WERI-Rb-1 (cell line): Measurements from ENCODE around the gene TMEM129.

Experiments
- DNase-seq: peaks from one replicate; pipeline ENCODE4 v3.0.0-alpha.2; 2020
- H3K27ac ChIP-seq: fragments of 250-450 bp; sonication (Bioruptor Pico); 2 replicates; pipeline ENCODE4 v1.5.1; 2020; ENCODE audit warnings: mild to moderate bottlenecking, moderate library complexity
- H3K27me3 ChIP-seq: fragments of 250-450 bp; sonication (Bioruptor Pico); 2 replicates; pipeline ENCODE4 v1.5.1; 2021; ENCODE audit warnings: mild to moderate bottlenecking, low read depth, moderate library complexity; ENCODE audit not compliant: insufficient read depth, severe bottlenecking
- H3K36me3 ChIP-seq: fragments of 250-450 bp; sonication (Bioruptor Pico); 2 replicates; pipeline ENCODE4 v1.5.1; 2020; ENCODE audit warnings: mild to moderate bottlenecking, moderate library complexity
- H3K4me3 ChIP-seq: 2 replicates; pipeline ENCODE4 v1.5.1; 2011; ENCODE audit warnings: low read depth, mild to moderate bottlenecking, control low read depth, low read length
- H3K9me3 ChIP-seq: fragments of 250-450 bp; sonication (Bioruptor Pico); 2 replicates; pipeline ENCODE4 v1.5.1; 2021; ENCODE audit warnings: mild to moderate bottlenecking, moderate library complexity; ENCODE audit not compliant: severe bottlenecking
- CTCF ChIP-seq: IDR thresholded peaks from 2 replicates; pipeline ENCODE4 v1.5.1; 2011; ENCODE audit warnings: low read depth, mild to moderate bottlenecking, control low read depth, inconsistent platforms, low read length

TMEM129 gene

GRCh38 chr4:1669270-1669669 is 51.9 kb downstream of the TMEM129 start:
- no peaks in the 10 kb centered on the region for H3K27me3 ChIP-seq
- no peak for DNase-seq
- H3K36me3 ChIP-seq = no peaks in the 10 kb centered on the region; the same call in 1 of the 2 replicates
- H3K27ac ChIP-seq = no peak overlapping the region
- TF ChIP-seq CTCF = no peak
- H3K9me3 ChIP-seq = no peaks in the 10 kb centered on the region
- H3K4me3 ChIP-seq = no peak overlapping the region

GRCh38 chr4:1668488-1668840 is 52.7 kb downstream of the TMEM129 start:
- no peak for DNase-seq
- H3K36me3 ChIP-seq = no peaks in the 10 kb centered on the region; the same call in 1 of the 2 replicates
- no peak overlapping the region for H3K27ac ChIP-seq

GRCh38 chr4:1667273-1667672 is 53.9 kb downstream of the TMEM129 start:
- H3K27ac ChIP-seq = no peak overlapping the region
- H3K4me3 ChIP-seq = no peak overlapping the region
- no peak for DNase-seq
- H3K27me3 ChIP-seq = no peaks in the 10 kb centered on the region
- no peak for TF ChIP-seq CTCF
- no peaks in the 10 kb centered on the region for H3K9me3 ChIP-seq
- H3K36me3 ChIP-seq = no peaks in the 10 kb centered on the region; the same call in 1 of the 2 replicates

More at GRCh38 chr4:1668488-1668840, 52.7 kb downstream of the TMEM129 start:
- Histone ChIP-seq H3K9me3 (no peaks in the 10 kb centered on the region), H3K4me3 (no peak overlapping the region), H3K27me3 (no peaks in the 10 kb centered on the region)
- TF ChIP-seq CTCF = no peak

GRCh38 chr4:1666391-1666790 is 54.7 kb downstream of the TMEM129 start:
- H3K9me3 ChIP-seq = no peaks in the 10 kb centered on the region
- no peak overlapping the region for H3K4me3 ChIP-seq
- H3K36me3 ChIP-seq = no peaks in the 10 kb centered on the region; the same call in 1 of the 2 replicates
- no peaks in the 10 kb centered on the region for H3K27me3 ChIP-seq
- DNase-seq = no peak
- no peak overlapping the region for H3K27ac ChIP-seq
- TF ChIP-seq CTCF = no peak
